ENCODE measurements around the gene ATP9A. TPM values are rescaled to one million over a fixed set of nuclear protein-coding genes. Genes with fewer than 3 reads are reported as not detected.
A peak's percentile ranks its signal among the peaks of the same experiment; 100 is the strongest.

ATP9A gene
- total and polyA plus RNA-seq, 2 of the 4 experiments (the other 2 are of a cell fraction), result 10.6 to 22.4 TPM

DNA sequence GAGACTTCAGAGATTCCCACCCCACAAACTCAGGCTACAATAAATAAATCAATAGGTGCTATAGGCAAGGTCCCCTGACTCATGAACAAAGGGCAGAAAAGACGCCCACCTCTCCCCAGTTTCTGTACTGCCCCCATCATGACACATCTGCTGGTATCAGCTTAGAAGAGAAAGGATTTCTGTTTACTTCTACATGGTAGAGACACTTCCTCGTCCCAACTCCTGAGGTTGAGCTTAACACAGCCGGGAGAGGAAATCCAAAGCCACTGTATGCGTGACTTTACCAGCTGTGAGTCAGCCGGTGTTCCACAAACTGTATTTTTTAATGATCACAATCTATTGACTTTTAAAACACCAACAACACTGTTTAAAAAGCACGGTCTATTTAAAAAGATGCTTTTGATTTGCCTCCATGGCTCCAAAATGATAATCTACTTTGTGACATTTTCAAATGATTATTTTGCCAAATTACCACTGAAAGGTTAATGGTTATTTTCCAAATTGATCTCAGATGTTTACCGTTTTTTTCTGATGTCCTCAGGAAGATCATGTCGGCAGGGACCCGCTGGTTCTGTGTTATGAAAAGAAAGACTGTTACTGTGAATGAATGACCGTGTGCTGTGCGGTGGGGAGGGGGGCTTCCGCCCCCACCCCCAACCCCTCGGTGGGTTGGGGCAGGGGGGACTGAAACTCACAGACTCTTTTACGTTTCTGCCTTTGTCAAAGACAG lies 72.5 kb downstream of the ATP9A start (continued):
- TF ChIP-seq, protein P1, sequence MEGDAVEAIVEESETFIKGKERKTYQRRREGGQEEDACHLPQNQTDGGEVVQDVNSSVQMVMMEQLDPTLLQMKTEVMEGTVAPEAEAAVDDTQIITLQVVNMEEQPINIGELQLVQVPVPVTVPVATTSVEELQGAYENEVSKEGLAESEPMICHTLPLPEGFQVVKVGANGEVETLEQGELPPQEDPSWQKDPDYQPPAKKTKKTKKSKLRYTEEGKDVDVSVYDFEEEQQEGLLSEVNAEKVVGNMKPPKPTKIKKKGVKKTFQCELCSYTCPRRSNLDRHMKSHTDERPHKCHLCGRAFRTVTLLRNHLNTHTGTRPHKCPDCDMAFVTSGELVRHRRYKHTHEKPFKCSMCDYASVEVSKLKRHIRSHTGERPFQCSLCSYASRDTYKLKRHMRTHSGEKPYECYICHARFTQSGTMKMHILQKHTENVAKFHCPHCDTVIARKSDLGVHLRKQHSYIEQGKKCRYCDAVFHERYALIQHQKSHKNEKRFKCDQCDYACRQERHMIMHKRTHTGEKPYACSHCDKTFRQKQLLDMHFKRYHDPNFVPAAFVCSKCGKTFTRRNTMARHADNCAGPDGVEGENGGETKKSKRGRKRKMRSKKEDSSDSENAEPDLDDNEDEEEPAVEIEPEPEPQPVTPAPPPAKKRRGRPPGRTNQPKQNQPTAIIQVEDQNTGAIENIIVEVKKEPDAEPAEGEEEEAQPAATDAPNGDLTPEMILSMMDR (conservative IDR thresholded peaks at IDR 0.05; ENCODE audit: low read depth, low read length), result no peak
- no peak for TF ChIP-seq CHD1 (IDR thresholded peaks at IDR 0.05; ENCODE audit: low read depth, low read length)

GRCh38 chr20:51692806-51693400 lies 75.3 kb downstream of the ATP9A start:
- Histone ChIP-seq H3K4ac (ENCODE audit: low read depth, low read length) (no peak overlapping the region; the same call in 1 of the 2 replicates), H2BK15ac (ENCODE audit: low read depth, low read length) (no peak overlapping the region), H3K4me2 (ENCODE audit: low read depth, low read length) (no peak overlapping the region), H3K14ac (replicated peaks; ENCODE audit: low read depth, low read length) (no peak overlapping the region), H2BK5ac (ENCODE audit: low read depth, low read length, poor library complexity, severe bottlenecking) (no peak overlapping the region), H3K27ac (ENCODE audit: insufficient read depth, low read length) (no peak overlapping the region), H2BK120ac (ENCODE audit: low read depth, low read length) (no peak overlapping the region), H4K8ac (ENCODE audit: low read depth in 2 of 2, low read length in 2 of 2) (no peak overlapping the region), H3K9me1 (ENCODE audit: insufficient read depth, low read length) (peaks cover 14% of the 10 kb centered on the region), H3K23ac (ENCODE audit: low read depth, low read length) (no peak overlapping the region), H3K9me3 (ENCODE audit: control insufficient read depth, insufficient read depth, low read length) (no peaks in the 10 kb centered on the region), H2AK9ac (replicated peaks; ENCODE audit: low read depth, low read length, poor library complexity) (peak overlapping the region; percentile 18), H4K91ac (ENCODE audit: insufficient read depth, low read depth, low read length) (no peak overlapping the region), H4K5ac (ENCODE audit: low read depth, low read length) (no peak overlapping the region), H2BK20ac (ENCODE audit: low read depth, low read length) (no peak overlapping the region; the same call in 1 of the 2 replicates), H2AFZ (replicated peaks; ENCODE audit: low read length, poor library complexity) (no peak overlapping the region), H3K27me3 (ENCODE audit: control insufficient read depth, insufficient read depth, low read length) (no peaks in the 10 kb centered on the region), H3K4me1 (ENCODE audit: control insufficient read depth, insufficient read depth, low read length) (peaks cover 13% of the 10 kb centered on the region), H4K20me1 (ENCODE audit: insufficient read depth, low read length) (no peaks in the 10 kb centered on the region), H3K56ac (ENCODE audit: extremely low read depth, insufficient read depth, low read length) (no peak overlapping the region), H3K36me3 (ENCODE audit: control insufficient read depth, insufficient read depth, low read length) (peaks cover 14% of the 10 kb centered on the region), H3K9ac (ENCODE audit: low read depth, low read length) (no peak overlapping the region), H2AK5ac (ENCODE audit: low read depth, low read length) (peak overlapping the region; percentile 65; the same call in 1 of the 2 replicates), H3K18ac (ENCODE audit: low read depth, low read length) (no peak overlapping the region), H3K4me3 (ENCODE audit: insufficient read depth, low read depth, low read length) (no peak overlapping the region), H3K79me1 (ENCODE audit: low read depth in 1 of 2, low read length in 2 of 2) (peaks cover 4 to 17% of the 10 kb centered on the region in 2 experiments; a peak in 3 of 4 replicates)
- intact Hi-C loops (cut with micrococcal nuclease) (no loop called here), in situ Hi-C loops (cut with MboI; ENCODE audit: low sequenced_read_pairs) (no loop called here), dilution Hi-C loops (cut with HindIII; ENCODE audit: low sequenced_read_pairs, unreplicated experiment) (no loop called here)
- 89% methylated on average over 6 of the region's 13 CpGs; no CpG with 5 or more reads in 1 of the 2 experiments for WGBS, 2 experiments (ENCODE audit: extremely low coverage in 2 of 2, insufficient read length in 1 of 2)
- ATAC-seq (ENCODE audit: low read depth) (no peak), DNase-seq (no peak)
- POLR2A ChIA-PET (ENCODE audit: unreplicated experiment), result no interaction called here
- no TSS peak for BruUV-seq (replicated peaks)
- CTCF ChIA-PET, result no interaction called here
- TF ChIP-seq CEBPB (IDR thresholded peaks at IDR 0.05; ENCODE audit: low read depth, low read length), result no peak
- TF ChIP-seq SMC3 (IDR thresholded peaks at IDR 0.05; ENCODE audit: low read depth, low read length), result no peak
- no peak for TF ChIP-seq RCOR1 (IDR thresholded peaks at IDR 0.05; ENCODE audit: insufficient replicate concordance, low read length)
- no peak for TF ChIP-seq RAD21 (IDR thresholded peaks at IDR 0.05; ENCODE audit: low read length)
- TF ChIP-seq, protein P2, sequence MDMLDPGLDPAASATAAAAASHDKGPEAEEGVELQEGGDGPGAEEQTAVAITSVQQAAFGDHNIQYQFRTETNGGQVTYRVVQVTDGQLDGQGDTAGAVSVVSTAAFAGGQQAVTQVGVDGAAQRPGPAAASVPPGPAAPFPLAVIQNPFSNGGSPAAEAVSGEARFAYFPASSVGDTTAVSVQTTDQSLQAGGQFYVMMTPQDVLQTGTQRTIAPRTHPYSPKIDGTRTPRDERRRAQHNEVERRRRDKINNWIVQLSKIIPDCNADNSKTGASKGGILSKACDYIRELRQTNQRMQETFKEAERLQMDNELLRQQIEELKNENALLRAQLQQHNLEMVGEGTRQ (IDR thresholded peaks at IDR 0.05; ENCODE audit: low read depth, low read length), result no peak
- TF ChIP-seq FOS (IDR thresholded peaks at IDR 0.05; ENCODE audit: low read depth, low read length), result no peak
- TF ChIP-seq RFX5 (IDR thresholded peaks at IDR 0.05; ENCODE audit: low read depth, low read length), result no peak
- no peak for TF ChIP-seq CHD1 (IDR thresholded peaks at IDR 0.05; ENCODE audit: low read depth, low read length)
- no peak for TF ChIP-seq NFE2L2 (IDR thresholded peaks at IDR 0.05; ENCODE audit: low read depth, low read length)
- TF ChIP-seq ELK1 (IDR thresholded peaks at IDR 0.05; ENCODE audit: borderline replicate concordance, low read depth, low read length), result no peak
- TF ChIP-seq MAFK (IDR thresholded peaks at IDR 0.05; ENCODE audit: low read depth, low read length), result no peak
